GM12864 (cell line): ENCODE data around the gene BRMS1.

ENCODE experiments used
- DNase-seq: peaks from one replicate; pipeline ENCODE4 v3.0.0-alpha.2; 2011; ENCODE audit warnings: low read depth
- H3K4me3 ChIP-seq: 2 replicates; pipeline ENCODE4 v1.5.1; 2011; ENCODE audit warnings: mild to moderate bottlenecking, low read depth, low read length, control low read depth
- CTCF ChIP-seq: IDR thresholded peaks from 2 replicates; pipeline ENCODE4 v1.5.1; 2011; ENCODE audit warnings: low read depth, mild to moderate bottlenecking, moderate library complexity, low read length, control low read depth, inconsistent platforms; ENCODE audit errors: missing control alignments

Gene BRMS1

GRCh38 chr11:66365711-66366619 lies 21.1 kb upstream of the BRMS1 start:
- H3K4me3 ChIP-seq, result no peak overlapping the region
- no peak for DNase-seq
- no peak for TF ChIP-seq CTCF

- no peak overlapping the region for H3K4me3 ChIP-seq
- TF ChIP-seq CTCF, result no peak
- DNase-seq, result no peak
Observed at GRCh38 chr11:66365166-66365565, 20.3 kb upstream of the BRMS1 start.

GRCh38 chr11:66363805-66364535 lies 19.1 kb upstream of the BRMS1 start:
- DNase-seq, result no peak
- TF ChIP-seq CTCF, result peak; percentile 95
- no peak overlapping the region for H3K4me3 ChIP-seq

GRCh38 chr11:66363187-66363601 lies 18.3 kb upstream of the BRMS1 start:
- H3K4me3 ChIP-seq, result no peak overlapping the region
- no peak for TF ChIP-seq CTCF
- DNase-seq, result no peak

GRCh38 chr11:66362481-66363147 lies 17.7 kb upstream of the BRMS1 start:
- TF ChIP-seq CTCF, result no peak
- no peak for DNase-seq

GRCh38 chr11:66361502-66361941 lies 16.6 kb upstream of the BRMS1 start:
- no peak for TF ChIP-seq CTCF
- H3K4me3 ChIP-seq, result no peak overlapping the region
- no peak for DNase-seq

More at GRCh38 chr11:66362481-66363147, 17.7 kb upstream of the BRMS1 start:
- H3K4me3 ChIP-seq, result no peak overlapping the region
